Spinal cord (tissue), 10 donors: ENCODE data around the gene FOLR1. TPM values are rescaled to one million over a fixed set of nuclear protein-coding genes. Genes with fewer than 3 reads are reported as not detected.
"Not testable (repeated sequence)": the region's sequence is repeated elsewhere in the genome, so short reads cannot be mapped to it uniquely, and the experiment has no call there.

ENCODE experiments used
- DNase-seq, 6 donors: peaks; one replicate each; pipeline versions ENCODE4 v3.0.0 to v3.0.0-alpha.2; 2013 to 2015; ENCODE audit warnings: low spot score in 6 of 6, low read depth in 4 of 6
- H3K27ac ChIP-seq: one replicate; pipeline ENCODE4 v1.5.1; 2013; ENCODE audit warnings: low read depth, low read length, control low read depth
- H3K27me3 ChIP-seq: one replicate; pipeline ENCODE4 v1.6.1; 2013; ENCODE audit warnings: low read length; ENCODE audit not compliant: control insufficient read depth, insufficient read depth
- H3K36me3 ChIP-seq: one replicate; pipeline ENCODE4 v1.6.1; 2013; ENCODE audit warnings: low read length; ENCODE audit not compliant: control insufficient read depth, insufficient read depth
- H3K4me1 ChIP-seq: one replicate; pipeline ENCODE4 v1.6.1; 2013; ENCODE audit warnings: low read length; ENCODE audit not compliant: control insufficient read depth, insufficient read depth
- H3K4me3 ChIP-seq: one replicate; pipeline ENCODE4 v1.5.1; 2013; ENCODE audit warnings: low read depth, low read length, control low read depth
- H3K9me3 ChIP-seq: one replicate; pipeline ENCODE4 v1.6.1; 2013; ENCODE audit warnings: low read length; ENCODE audit not compliant: control insufficient read depth, insufficient read depth
- WGBS: methylation state at CpG from one replicate; pipeline ENCODE4 v1.1.5; 2013; ENCODE audit warnings: missing lambda C conversion rate; ENCODE audit not compliant: insufficient coverage; 5-methylcytosine and 5-hydroxymethylcytosine counted together
- polyA plus RNA-seq, 2 donors: library from polyadenylated mRNA; unstranded; fragments of 120-200 nt; gene quantifications; one replicate each; pipeline ENCODE4 v1.2.1, GENCODE V29; 2013; ENCODE audit not compliant: insufficient read length in 2 of 2
- total RNA-seq, 2 donors: library from RNA; depleted of rRNA in 1 of 2; stranded (reverse); fragments of 120-200 nt in 1 of 2; fragments of >200 nt in 1 of 2; gene quantifications; one replicate each; pipeline versions ENCODE4 v1.2.3 to v1.2.4, GENCODE V29; 2013 to 2014
- donor health status: healthy.

The FOLR1 gene
- total and polyA plus RNA-seq, 4 donors: 1.9 to 172 (median 4.0) TPM

GRCh38 chr11:72203163-72203562, 11.2 kb downstream of the FOLR1 start:
- no peaks in the 10 kb centered on the region for H3K36me3 ChIP-seq
- 86% methylated on average over 1 of the region's 2 CpGs for WGBS
- H3K4me3 ChIP-seq: no peak overlapping the region
- no peaks in the 10 kb centered on the region for H3K27me3 ChIP-seq
- no peak overlapping the region for H3K27ac ChIP-seq
- no peaks in the 10 kb centered on the region for H3K9me3 ChIP-seq
- no peaks in the 10 kb centered on the region for H3K4me1 ChIP-seq
- DNase-seq: no peak

- no peak for DNase-seq
- no peaks in the 10 kb centered on the region for H3K36me3 ChIP-seq
- no peak overlapping the region for H3K4me3 ChIP-seq
- H3K27ac ChIP-seq: no peak overlapping the region
- H3K4me1 ChIP-seq: no peaks in the 10 kb centered on the region
- H3K9me3 ChIP-seq: peaks cover 5% of the 10 kb centered on the region
- no peaks in the 10 kb centered on the region for H3K27me3 ChIP-seq
Measured at GRCh38 chr11:72204886-72205285, 12.9 kb downstream of the FOLR1 start.

- not testable (repeated sequence) for H3K36me3 ChIP-seq, DNase-seq, H3K4me3 ChIP-seq, H3K9me3 ChIP-seq, H3K27ac ChIP-seq, H3K4me1 ChIP-seq, H3K27me3 ChIP-seq
- 80% methylated on average over 2 of the region's 2 CpGs for WGBS
Measured at GRCh38 chr11:72206794-72207193, 14.9 kb downstream of the FOLR1 start.

- H3K4me3 ChIP-seq: no peak overlapping the region
- WGBS: 69% methylated on average over 1 of the region's 3 CpGs
- H3K4me1 ChIP-seq: no peaks in the 10 kb centered on the region
- no peak for DNase-seq
- H3K36me3 ChIP-seq: no peaks in the 10 kb centered on the region
- H3K27ac ChIP-seq: no peak overlapping the region
- H3K9me3 ChIP-seq: peaks cover 5% of the 10 kb centered on the region
- H3K27me3 ChIP-seq: no peaks in the 10 kb centered on the region
Measured at GRCh38 chr11:72208281-72208680, 16.3 kb downstream of the FOLR1 start.

- Histone ChIP-seq H3K4me3 (no peak overlapping the region), H3K27ac (no peak overlapping the region), H3K4me1 (no peaks in the 10 kb centered on the region), H3K36me3 (no peaks in the 10 kb centered on the region), H3K27me3 (no peaks in the 10 kb centered on the region), H3K9me3 (peaks cover 5% of the 10 kb centered on the region)
- 43% methylated on average over 1 of the region's 4 CpGs for WGBS
- no peak for DNase-seq
Measured at GRCh38 chr11:72209101-72209500, 17.2 kb downstream of the FOLR1 start.

GRCh38 chr11:72216638-72217037, 24.7 kb downstream of the FOLR1 start, which contains the start of gene FOLR2:
FOLR2 (plus strand) TSS chr11:72216794; CDS start chr11:72218585, 1,791 bp downstream.
- 93% methylated on average over 6 of the region's 6 CpGs for WGBS
- DNase-seq: no peak
- no peak within 1 kb of the TSS for H3K27ac ChIP-seq

GRCh38 chr11:72217841-72218240, 25.9 kb downstream of the FOLR1 start:
- Histone ChIP-seq H3K27me3 (peaks cover 2% of the 10 kb centered on the region), H3K9me3 (no peaks in the 10 kb centered on the region), H3K4me1 (peaks cover 9% of the 10 kb centered on the region), H3K4me3 (no peak overlapping the region), H3K27ac (no peak overlapping the region), H3K36me3 (no peaks in the 10 kb centered on the region)
- 40% methylated on average over 2 of the region's 2 CpGs for WGBS
- DNase-seq: no peak

More at GRCh38 chr11:72216638-72217037, 24.7 kb downstream of the FOLR1 start, which contains the start of gene FOLR2:
- Histone ChIP-seq H3K36me3 (no peaks in the 10 kb centered on the region), H3K4me3 (no peak within 1 kb of the TSS), H3K9me3 (no peaks in the 10 kb centered on the region), H3K27me3 (peaks cover 2% of the 10 kb centered on the region), H3K4me1 (no peaks in the 10 kb centered on the region)

- no peak for DNase-seq
- whole genome bisulfite sequencing: 91% methylated on average over 2 of the region's 5 CpGs
Measured at GRCh38 chr11:72218251-72218745, 26.4 kb downstream of the FOLR1 start.

GRCh38 chr11:72220696-72221363, 28.9 kb downstream of the FOLR1 start:
- WGBS: 83% methylated on average over 9 of the region's 10 CpGs
- Histone ChIP-seq H3K4me3 (no peak overlapping the region), H3K27me3 (peaks cover 5% of the 10 kb centered on the region), H3K4me1 (peaks cover 30% of the 10 kb centered on the region), H3K9me3 (no peaks in the 10 kb centered on the region), H3K27ac (no peak overlapping the region), H3K36me3 (peaks cover 4% of the 10 kb centered on the region)
- DNase-seq: no peak

More at GRCh38 chr11:72218251-72218745, 26.4 kb downstream of the FOLR1 start:
- Histone ChIP-seq H3K27ac (no peak overlapping the region), H3K4me1 (peaks cover 14% of the 10 kb centered on the region), H3K9me3 (no peaks in the 10 kb centered on the region), H3K4me3 (no peak overlapping the region), H3K36me3 (no peaks in the 10 kb centered on the region), H3K27me3 (peaks cover 2% of the 10 kb centered on the region)

- peaks cover 5% of the 10 kb centered on the region for H3K27me3 ChIP-seq
- peaks cover 37% of the 10 kb centered on the region for H3K4me1 ChIP-seq
- no peaks in the 10 kb centered on the region for H3K9me3 ChIP-seq
- WGBS: 62% methylated on average over 7 of the region's 7 CpGs
- no peak overlapping the region for H3K27ac ChIP-seq
- H3K36me3 ChIP-seq: peaks cover 4% of the 10 kb centered on the region
- no peak for DNase-seq
- no peak overlapping the region for H3K4me3 ChIP-seq
Measured at GRCh38 chr11:72221386-72222075, 29.6 kb downstream of the FOLR1 start.
